Epidermal melanocyte (primary cell): ENCODE results near the gene BTRC.

Experiments used
- DNase-seq: peaks from one replicate; pipeline ENCODE4 v3.0.0; 2011; ENCODE audit warnings: low spot score; ENCODE audit not compliant: insufficient read length

BTRC gene

GRCh38 chr10:101444058-101444898 is 90.3 kb downstream of the BTRC start:
- no peak for DNase-seq

DNA sequence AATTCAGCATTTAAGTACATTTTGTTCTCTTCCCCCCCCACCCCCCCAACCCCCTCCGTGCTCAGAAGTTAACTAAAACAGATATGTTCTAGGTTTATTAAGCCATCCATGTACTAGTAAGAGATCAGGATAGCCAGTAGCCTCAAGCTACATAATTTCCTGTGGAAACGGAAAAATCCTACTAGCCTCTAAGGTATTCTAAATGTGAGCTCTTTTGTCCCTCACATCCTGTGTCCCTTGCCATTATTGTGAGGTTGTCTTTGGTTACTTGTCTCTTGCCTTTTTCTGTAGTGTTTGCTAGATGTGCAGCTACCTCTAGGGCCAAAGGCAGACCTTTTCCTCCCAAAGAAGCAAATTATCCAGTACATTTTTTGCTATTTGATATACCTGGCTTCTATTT is 92.1 kb downstream of the BTRC start:
- no peak for DNase-seq

DNA sequence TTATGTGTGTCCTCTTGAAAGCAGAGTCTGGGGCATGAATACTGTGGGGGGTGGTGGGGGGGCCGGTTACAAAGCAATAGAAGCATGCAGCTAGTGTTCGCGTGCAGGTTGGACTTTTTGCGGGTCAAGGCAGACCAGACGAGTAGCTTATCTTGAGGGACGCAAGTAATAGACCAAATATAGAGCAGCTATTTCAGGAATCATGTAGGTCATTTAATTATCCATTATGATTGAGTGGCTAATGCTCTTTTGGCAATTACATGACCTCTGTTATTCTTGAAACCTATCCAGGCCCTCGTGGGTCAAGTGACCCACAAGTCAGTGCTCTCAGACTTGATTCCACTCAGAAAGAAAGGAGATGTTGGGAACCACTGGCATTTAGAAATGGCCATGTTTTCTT is 93.0 kb downstream of the BTRC start:
- DNase-seq: no peak

GRCh38 chr10:101447477-101447876 is 93.5 kb downstream of the BTRC start:
- no peak for DNase-seq

- DNase-seq: no peak
Measured at GRCh38 chr10:101450277-101451080, 96.5 kb downstream of the BTRC start.

GRCh38 chr10:101451261-101451660 is 97.3 kb downstream of the BTRC start:
- DNase-seq: no peak

DNA sequence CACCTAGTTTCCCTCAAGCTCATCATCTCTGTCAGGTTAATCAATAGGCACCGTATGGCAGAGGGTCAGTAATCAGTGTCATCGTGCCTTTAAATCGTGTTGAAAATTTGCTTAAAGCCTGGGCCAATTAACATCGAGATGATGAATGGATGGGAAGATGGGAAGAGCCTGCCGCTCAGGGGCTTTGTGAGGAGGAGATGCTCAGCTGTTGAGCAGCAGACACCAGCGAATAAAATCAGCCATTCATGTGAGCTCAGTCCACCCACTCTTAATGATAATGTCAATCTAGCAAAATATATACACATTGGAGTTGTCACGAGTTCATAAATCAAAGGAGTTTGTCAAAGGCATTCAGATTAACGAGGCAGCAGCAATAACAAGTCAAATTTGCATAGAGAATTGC is 97.7 kb downstream of the BTRC start:
- no peak for DNase-seq

DNA sequence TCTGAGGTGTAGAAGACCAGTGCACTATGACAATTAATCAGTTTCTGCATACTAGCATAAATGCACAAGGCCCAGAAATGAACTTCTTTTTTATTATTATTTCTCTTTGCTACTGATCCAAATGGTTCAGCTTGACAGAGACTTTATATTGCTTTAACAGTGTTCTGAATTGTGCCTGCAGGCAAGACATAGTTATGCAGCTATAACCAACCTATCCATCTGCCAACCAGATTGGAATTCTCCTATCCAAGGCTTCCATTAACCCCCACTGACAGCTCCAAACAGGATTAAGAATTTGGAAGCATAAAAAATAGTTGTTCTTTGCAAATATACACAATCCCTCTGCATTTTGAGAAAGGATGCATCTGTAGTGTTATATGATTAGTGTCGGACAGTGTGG is 98.2 kb downstream of the BTRC start:
- DNase-seq: no peak

- DNase-seq: no peak
Measured at GRCh38 chr10:101452593-101452992, 98.6 kb downstream of the BTRC start.

DNA sequence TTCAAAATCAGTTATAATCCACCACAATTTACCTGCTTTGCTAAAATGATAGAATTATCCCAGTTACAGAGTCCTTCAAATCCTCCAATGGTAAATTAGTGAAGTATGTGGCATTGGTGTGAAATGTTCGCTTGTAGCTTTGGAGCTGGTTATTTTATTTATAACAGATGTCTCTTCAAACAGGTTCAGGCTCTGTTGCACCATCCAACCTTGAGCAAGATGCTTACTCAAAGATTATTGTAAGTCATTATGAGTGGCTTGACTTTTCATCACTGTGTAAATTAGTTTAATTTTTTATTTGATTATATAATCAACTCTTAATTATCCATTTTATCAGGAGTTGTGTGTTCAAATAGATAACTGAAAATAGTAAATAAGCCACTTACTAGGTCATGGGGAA is 99.4 kb downstream of the BTRC start:
- no peak for DNase-seq

DNA sequence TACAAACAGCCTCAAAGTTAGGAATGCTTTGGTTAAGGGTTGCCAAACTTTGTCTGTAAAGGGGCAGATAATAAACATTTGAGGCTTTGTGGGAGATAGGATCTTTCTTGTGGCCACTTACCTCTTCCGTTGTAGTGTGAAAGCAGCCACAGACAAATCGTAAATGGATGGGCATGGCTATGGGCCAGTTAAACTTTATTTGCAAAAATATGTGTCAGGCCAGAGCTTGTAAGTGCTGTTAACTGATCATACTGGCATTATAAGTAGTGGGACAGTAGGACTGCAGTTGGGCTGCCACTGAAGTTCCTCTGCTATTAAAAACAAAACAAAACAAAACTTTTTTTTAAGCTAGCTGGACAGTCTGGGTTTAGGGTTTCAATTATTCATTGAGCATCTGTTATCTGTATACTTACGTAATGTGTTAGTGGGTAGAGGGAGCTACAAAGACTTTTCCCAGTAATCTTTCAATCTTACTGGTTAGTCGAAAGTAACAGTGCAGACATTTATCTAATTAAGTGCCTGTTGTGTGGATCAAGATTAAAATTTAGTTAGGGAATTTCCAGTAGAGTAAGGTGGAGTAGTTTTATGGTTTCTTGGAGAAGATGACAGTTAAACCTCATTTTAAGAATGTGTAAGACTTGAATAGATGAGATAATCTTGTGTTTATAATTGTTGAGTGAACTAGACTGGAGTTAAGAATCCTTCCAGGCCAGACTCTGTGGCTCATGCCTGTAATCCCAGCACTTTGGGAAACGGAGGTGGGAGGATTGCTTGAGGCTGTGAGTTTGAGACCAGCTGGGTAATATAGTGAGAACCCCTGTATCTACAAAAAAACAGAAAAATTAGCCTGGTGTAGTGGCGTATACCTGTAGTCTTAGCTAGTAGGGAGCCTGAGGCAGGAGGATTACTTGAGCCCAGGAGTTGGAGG is 100.1 kb downstream of the BTRC start:
- DNase-seq: no peak

GRCh38 chr10:101458869-101459268 is 104.9 kb downstream of the BTRC start:
- no peak for DNase-seq

GRCh38 chr10:101464082-101464481 is 110.1 kb downstream of the BTRC start:
- no peak for DNase-seq

DNA sequence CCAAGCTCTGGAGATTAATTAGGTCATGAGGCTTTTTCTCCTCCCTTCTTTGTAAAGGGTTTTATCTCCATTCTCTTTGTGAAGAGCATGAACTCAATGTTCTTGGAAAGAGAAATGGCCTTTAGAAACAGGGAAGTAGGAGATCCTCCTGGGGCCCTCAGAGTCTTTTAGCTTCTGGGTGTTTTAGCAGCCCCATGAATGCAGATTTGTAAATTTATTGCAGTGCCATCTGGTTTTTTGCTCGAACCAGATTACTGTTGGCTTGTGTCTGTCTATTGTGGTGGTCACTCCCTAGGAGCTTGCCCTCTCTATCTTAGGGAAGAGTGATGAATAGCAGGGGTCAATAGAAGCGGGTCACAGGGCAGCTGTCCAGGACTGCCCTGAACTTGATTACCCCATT is 110.6 kb downstream of the BTRC start:
- DNase-seq: no peak

DNA sequence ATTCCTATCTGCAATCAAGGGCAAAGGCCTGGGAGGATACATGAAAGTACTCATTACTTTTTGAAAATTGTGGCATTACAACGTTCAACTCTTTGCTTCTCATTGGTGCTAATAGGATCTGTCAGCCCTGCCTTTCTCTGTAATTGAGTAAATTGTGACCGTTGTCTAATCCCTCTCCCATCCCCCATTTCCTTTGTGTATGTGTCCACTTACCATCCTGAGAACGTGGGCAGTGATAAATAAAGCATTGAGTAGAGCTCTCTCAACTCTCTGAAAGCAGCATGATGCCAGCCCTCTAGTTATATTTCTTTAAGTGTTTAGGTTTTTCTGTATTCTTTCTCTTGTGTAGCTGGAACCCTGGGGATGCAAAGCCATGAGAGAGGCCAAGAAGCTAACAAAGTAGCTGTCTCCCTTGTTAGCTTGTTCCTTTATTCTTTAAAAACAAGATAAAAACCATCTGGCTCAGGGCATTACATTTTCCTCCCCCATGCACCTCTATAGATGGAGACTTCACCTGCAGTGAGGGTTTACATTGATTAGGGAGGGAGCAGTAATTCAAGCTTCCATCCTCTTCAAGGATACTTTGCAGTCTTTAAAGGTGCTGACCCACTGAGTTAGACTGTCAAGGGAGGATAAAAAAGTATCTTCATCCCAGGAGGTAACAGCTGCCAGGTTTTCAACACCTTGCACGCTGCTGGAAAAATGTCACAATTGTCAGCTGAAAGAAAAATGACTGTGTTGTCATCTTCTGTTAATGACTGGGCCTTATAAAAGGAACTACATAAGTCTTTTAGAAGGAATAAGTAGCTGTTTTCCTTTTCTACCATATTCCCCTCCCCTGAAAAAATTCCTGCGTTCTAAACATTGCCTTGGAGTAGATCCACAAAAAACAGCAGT is 112.3 kb downstream of the BTRC start:
- DNase-seq: no peak

GRCh38 chr10:101467286-101467770 is 113.4 kb downstream of the BTRC start:
- peak; percentile 64 for DNase-seq

GRCh38 chr10:101468159-101468558 is 114.2 kb downstream of the BTRC start:
- DNase-seq: no peak

- DNase-seq: no peak
Measured at GRCh38 chr10:101476383-101476782, 122.4 kb downstream of the BTRC start.

GRCh38 chr10:101478956-101479355 is 125.0 kb downstream of the BTRC start:
- DNase-seq: no peak

GRCh38 chr10:101481256-101481655 is 127.3 kb downstream of the BTRC start:
- no peak for DNase-seq
